SK-N-SH treated with all-trans-retinoic acid at 6 μM for 48 hours (cell line): ENCODE results near the gene ATF6.

Experiments
- ISL1 ChIP-seq: fragments of 250-450 bp; sonication (Bioruptor Pico); IDR thresholded peaks from 2 replicates; pipeline ENCODE4 v2.1.2; 2022; ENCODE audit warnings: mild to moderate bottlenecking, moderate library complexity
- TOX ChIP-seq: fragments of 250-450 bp; sonication (Bioruptor Pico); IDR thresholded peaks from 2 replicates; pipeline ENCODE4 v1.8.0; 2021; ENCODE audit warnings: mild to moderate bottlenecking, moderate library complexity, borderline replicate concordance
- TF ChIP-seq, protein P1 (sequence below): fragments of 250-450 bp; sonication (Bioruptor Pico); IDR thresholded peaks from 2 replicates; pipeline ENCODE4 v1.5.1; 2020; ENCODE audit warnings: low read depth, mild to moderate bottlenecking, moderate library complexity

DNA sequence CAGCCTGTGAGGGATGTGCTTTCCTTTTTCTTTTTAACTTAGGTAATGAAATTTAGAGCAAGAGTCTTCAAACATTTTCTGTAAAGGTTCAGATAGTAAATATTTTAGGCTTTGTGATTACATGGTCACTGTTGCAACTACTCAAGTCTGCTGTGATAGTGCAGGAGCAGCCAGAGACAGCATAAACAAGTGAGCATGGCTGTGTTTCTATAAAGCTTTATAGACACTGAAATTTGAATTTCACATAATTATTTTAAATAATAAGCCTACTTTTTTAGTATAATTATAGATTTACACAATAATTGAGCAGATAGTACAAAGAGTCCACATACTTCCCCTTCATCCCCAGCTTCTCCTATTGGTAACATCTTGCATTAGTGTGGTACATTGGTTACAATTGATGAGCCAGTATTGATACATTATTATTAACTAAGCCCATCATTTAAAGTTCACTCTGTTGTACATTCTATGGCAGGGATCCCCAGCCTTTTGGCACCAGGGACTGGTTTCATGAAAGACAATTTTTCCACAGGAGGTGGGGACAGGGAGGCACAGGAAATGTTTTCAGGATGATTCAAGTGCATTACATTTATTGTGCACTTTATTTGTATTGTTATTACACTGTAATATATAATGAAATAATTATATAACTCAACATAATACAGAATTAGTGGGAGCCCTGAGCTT lies 3.0 kb downstream of the ATF6 start:
- TF ChIP-seq ISL1 (no peak), TOX (CRISPR knock-in tag) (no peak)
- TF ChIP-seq, protein P1, sequence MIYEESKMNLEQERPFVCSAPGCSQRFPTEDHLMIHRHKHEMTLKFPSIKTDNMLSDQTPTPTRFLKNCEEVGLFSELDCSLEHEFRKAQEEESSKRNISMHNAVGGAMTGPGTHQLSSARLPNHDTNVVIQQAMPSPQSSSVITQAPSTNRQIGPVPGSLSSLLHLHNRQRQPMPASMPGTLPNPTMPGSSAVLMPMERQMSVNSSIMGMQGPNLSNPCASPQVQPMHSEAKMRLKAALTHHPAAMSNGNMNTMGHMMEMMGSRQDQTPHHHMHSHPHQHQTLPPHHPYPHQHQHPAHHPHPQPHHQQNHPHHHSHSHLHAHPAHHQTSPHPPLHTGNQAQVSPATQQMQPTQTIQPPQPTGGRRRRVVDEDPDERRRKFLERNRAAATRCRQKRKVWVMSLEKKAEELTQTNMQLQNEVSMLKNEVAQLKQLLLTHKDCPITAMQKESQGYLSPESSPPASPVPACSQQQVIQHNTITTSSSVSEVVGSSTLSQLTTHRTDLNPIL: no peak
